ENCODE results near the gene OR5AK2.
"Not testable (repeated sequence)": the region's sequence is repeated elsewhere in the genome, so short reads cannot be mapped to it uniquely, and the experiment has no call there.

OR5AK2 gene, protein sequence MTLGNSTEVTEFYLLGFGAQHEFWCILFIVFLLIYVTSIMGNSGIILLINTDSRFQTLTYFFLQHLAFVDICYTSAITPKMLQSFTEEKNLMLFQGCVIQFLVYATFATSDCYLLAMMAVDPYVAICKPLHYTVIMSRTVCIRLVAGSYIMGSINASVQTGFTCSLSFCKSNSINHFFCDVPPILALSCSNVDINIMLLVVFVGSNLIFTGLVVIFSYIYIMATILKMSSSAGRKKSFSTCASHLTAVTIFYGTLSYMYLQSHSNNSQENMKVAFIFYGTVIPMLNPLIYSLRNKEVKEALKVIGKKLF

DNA sequence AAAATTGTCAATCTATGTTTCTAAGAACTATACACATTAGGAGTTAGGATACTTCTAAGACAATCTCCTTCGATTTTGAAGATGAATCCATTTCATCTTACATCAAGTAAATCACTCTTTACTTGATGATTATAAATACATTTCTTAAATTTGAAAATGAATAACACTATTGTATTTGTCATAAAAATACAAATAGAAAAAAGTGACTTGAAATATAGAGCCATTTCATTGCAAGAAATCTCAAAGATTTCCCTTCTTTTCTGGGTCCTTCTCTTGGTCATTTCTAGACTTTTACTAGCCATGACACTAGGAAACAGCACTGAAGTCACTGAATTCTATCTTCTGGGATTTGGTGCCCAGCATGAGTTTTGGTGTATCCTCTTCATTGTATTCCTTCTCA lies at the start of gene OR5AK2:
TSS of gene OR5AK2 (plus strand) at position 301 of the 400 bp plus-strand sequence. CDS start at position 301, 0 bp downstream.
- DNase-seq = no peak

DNA sequence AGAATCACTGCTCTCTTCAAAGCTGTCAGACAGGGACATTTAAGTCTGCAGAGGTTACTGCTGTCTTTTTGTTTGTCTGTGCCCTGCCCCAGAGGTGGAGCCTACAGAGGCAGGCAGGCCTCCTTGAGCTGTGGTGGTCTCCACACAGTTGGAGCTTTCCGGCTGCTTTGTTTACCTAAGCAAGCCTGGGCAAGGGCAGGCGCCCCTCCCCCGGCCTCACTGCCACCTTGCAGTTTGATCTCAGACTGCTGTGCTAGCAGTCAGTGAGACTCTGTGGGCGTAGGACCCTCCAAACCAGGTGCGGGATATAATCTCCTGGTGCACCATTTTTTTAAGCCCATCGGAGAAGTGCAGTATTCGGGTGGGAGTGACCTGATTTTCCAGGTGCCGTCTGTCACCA lies 43.2 kb upstream of the OR5AK2 start:
- DNase-seq = not testable (repeated sequence)

DNA sequence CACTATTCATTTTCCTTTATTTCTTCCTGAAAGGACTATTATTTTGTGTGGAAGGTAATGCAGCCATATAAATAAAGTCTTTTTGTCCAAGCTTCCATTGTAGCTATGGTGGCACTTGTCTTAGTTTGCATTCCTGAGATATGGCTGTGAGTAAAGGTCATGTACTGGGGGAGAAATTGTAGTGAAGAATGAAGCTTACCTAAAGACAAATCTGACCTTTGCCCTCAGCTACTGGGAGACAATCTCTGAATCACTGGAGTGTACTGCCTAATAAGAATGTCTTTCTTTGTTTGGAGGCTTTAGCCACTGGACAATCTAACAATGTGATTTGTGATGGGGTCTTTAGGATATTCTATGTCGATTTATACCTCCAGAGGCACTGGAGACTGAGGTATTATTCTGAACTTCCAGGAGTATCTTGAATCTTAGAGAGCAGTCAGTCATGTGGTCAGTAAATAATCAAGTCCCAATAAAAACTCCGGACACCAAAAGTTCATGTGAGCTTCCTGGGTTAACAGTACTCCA lies 39.7 kb upstream of the OR5AK2 start:
- no peak for DNase-seq

DNA sequence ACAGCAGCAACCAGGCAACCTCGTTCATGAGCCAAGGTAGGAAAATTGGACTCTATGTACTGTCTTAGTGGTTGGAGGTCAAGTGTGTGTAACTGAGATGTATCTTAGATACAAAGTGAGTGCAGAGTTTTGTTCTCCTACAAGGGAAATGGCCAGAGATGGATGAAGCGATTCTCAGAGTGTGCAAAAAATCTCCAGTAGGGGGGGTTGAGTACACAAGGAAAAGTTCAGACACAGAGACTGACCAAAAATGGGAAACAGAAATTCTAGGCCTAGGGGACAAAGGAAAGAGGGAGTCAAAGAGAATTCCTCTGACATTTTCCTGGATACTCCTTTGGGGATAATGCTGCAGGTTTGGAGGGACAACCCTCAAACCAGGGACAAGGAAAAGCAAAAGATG lies 38.2 kb upstream of the OR5AK2 start:
- DNase-seq = no peak

DNA sequence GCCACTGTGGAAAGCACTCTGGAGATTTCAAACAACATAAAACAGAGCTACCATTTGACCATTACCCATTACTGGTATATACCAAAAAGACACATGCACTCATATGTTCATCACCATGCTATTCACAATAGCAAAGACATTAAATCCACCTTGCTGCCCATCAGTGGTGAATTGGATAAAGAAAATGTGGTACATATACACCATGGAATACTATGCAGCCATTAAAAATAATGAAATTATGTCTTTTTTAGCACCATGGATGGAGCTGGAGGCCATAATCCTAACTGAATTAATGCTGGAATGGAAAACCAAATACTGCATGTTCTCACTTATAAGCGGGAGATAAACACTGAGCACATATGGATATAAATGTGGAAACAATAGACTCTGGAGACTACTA lies 34.8 kb upstream of the OR5AK2 start:
- DNase-seq = not testable (repeated sequence)

DNA sequence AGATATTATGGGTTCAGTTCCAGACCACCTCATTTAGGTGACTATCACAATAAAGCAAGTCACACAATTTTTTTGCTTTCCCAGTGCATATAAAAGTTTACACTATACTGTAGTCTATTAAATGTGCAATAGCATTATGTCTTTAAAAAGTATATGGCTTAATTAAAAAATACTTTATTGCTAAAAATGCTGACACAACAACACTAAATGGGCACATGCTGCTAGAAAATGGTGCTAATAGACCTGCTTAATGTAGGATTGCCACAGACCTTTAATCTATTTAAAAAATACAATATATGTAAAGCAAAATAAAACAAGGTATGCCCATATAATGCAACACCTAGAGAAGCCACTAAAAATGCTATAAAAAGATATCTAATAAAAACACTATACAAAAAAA lies 27.1 kb upstream of the OR5AK2 start:
- DNase-seq = no peak

DNA sequence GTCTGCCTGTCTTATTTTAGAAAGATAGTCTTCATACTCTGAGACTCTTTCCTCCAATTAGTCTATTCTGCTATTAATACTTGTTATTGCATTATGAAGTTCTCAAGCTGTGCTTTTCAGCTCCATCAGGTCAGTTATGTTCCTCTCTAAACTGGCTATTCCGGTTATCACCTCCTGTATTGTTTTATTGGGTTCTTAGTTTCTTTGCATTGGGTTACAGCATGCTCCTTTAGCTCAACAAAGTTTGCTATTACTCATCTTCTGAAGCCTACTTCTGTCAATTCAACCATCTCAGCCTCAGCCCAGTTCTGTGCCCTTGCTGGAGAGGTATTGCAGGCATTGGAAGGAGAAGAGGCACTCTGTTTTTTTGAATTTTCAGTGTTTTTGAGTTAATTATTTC lies 21.0 kb upstream of the OR5AK2 start:
- no peak for DNase-seq

DNA sequence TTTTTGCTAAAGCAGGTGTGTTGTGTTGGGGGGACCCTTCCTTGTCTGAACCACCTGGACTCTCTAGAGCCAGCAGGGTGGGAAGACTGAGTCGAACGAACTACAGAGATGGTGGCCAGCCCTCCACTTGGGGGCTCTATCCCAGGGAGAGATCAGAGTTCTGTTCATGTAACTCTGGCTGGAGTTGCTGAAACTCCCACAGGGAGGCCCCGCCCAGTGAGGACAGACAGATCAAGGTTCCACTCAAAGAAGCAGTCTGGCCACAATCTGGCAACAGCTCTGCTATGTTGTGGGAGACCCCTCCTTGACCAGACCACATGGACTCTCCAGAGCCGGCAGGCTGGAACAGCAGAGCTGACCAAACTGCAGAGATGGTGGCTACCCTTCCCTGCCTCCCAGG lies 20.2 kb upstream of the OR5AK2 start:
- no peak for DNase-seq

DNA sequence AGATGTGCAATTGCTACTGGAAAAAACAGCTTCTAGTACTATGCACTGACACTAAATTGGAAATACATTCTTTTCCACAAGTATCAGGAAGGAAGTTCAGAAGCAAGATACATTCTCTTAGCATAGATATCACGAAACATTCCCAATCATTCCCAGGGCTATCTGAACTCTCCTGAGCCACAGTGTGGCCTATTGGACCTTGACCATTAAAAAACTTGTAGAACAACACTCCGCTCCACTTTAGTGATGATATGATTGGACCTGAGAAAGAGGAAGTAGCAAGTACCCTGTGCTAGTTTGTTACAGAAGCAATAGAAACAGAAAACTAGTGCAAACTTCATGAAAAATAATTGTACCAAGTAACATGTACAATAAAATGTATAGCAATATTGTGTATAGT lies 11.4 kb upstream of the OR5AK2 start:
- DNase-seq = no peak

DNA sequence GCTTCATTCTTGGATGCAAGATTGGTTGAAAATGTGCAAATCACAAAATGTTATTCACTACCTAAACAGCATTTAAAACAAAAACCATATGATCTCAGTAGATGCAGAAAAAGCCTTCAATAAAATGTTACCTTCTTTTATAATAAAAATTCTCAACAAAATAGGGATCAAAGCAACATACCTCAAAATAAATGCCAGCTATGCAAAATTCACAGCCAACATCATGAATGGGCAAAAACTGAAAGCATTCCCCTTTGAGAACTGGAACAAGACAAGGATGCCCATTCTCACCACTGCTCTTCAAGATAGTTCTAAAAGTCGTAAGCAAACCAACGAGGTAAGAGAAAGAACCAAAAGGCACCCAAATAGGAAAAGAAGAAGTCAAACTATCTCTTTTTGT lies 2.0 kb downstream of the OR5AK2 start:
- DNase-seq = no peak

DNA sequence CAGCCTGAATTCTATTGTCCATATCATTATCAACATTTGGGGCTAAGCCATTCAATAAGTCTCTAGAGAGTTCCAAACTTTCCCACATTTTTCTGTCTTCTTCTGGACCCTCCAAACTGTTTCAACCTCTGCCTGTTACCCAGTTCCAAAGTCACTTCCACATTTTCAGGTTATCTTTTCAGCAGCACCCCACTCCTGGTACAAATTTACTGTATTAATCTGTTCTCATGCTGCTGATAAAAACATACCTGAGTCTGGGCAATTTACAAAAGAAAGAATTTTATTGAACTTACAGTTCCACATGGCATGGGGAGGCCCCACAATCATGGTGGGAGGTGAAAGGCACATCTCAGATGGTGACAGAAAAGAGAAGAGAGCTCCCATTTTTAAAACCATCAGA lies 5.8 kb downstream of the OR5AK2 start:
- DNase-seq = no peak

DNA sequence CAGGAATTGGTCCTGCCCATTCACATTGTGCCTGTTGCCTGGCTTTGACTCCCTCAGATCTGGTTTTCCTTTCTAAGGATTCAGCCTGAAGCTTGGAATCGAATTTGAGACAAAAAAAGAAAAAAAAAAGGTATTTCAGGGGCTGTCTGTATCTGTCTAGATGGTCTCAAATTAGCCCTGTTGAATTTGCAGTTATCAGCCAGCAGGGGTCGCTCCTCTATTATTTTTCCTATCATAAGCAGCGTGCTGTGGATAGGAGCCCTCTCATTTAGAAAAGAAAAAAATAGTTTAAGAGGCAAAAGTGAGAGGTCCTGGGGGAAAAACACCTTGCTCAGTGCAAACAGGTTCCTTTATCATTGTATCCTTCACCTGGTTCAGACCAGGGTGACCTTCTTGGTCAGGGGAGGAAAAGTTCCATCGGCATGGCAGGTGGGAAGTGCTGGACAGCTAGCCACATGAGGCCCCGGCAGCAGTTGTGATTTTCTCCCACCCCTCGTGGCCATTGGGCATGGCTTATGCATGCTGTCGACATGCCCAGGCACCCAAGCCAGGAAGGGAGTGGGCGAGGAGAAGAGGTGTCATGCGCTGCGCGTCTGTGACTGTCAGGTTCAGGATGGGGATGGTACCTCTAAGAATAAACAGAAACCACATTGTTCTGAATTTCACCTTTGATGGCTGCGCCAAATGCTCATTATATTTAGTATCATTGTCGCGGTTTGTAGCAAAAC lies 13.1 kb downstream of the OR5AK2 start:
- DNase-seq = no peak

DNA sequence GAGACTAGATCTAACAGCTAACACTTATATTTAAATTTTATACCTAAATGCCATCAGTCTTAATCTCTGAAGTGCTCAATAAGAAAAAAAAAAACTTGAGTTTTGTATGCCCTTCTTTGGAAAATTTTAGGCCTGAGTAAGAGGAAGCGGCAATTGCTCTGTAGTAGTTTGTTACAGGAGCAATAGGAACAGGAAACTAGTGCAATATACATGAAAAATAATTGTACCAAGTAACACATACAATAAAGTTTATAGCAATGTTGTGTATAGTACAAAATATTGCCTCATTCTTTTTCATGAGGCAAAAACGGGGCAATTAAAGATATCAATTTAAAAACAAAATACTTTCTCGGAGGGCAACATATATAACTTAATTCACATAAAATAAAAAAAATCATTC lies 19.7 kb downstream of the OR5AK2 start:
- DNase-seq = no peak

DNA sequence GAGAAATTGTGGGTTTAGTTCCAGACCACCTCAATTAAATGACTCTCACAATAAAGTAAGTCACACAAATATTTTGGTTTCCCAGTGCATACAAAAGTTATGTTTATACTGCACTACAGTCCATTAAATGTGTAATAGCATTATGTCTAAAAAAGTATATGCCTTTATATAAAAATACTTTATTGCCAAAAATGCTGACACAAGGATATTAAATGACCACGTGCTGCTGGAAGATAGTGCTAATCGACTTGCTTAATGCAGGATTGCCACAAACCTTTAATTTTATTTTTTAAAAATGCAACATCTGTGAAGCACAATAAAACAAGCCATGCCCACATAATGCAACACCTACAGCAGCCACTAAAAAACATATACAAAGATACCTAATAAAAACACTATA lies 27.0 kb downstream of the OR5AK2 start:
- DNase-seq = no peak

DNA sequence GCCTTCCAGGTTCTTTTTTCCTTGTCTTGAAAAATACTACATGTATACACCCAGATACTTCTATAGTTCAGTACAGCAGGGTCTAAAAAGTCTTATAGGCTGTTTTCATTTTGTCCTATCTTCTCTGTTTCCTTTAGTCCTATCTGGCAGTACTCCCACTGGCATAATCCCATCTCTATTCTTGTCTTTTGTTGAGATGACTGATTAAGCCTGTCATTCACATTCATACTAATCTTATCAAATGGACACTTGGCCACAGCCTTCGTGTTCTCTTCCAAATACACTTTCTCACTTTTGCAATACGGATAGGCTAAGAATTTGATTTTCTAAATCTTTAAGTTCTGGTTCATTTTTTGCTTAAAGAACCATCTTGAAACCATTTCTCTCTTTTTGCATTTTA lies 42.8 kb downstream of the OR5AK2 start:
- no peak for DNase-seq
